GM06990 (cell line): ENCODE measurements around the gene UNC13B.
"Not testable (repeated sequence)": the region's sequence is repeated elsewhere in the genome, so short reads cannot be mapped to it uniquely, and the experiment has no call there.

Experiments used
- DNase-seq: peaks from one replicate; pipeline ENCODE4 v3.0.0-alpha.2; 2011; ENCODE audit not compliant: insufficient read length; ENCODE audit errors: extremely low read depth
- H3K27me3 ChIP-seq: replicated peaks from 2 replicates; pipeline ENCODE4 v1.6.0; 2011; ENCODE audit warnings: low read length; ENCODE audit not compliant: control insufficient read depth, insufficient read depth
- H3K36me3 ChIP-seq: 2 replicates; pipeline ENCODE4 v1.5.1; 2011; ENCODE audit warnings: low read length; ENCODE audit not compliant: control insufficient read depth, insufficient read depth
- H3K4me3 ChIP-seq: replicated peaks from 2 replicates; pipeline ENCODE4 v1.5.1; 2011; ENCODE audit warnings: low read depth, mild to moderate bottlenecking, control low read depth, low read length
- CTCF ChIP-seq: IDR thresholded peaks from 2 replicates; pipeline ENCODE4 v1.5.1; 2011; ENCODE audit warnings: low read length, control low read depth, mild to moderate bottlenecking, inconsistent platforms; ENCODE audit not compliant: insufficient read depth, poor library complexity, severe bottlenecking

The UNC13B gene

GRCh38 chr9:35177520-35177919 is 15.7 kb downstream of the UNC13B start:
- TF ChIP-seq CTCF = no peak
- H3K27me3 ChIP-seq = no peaks in the 10 kb centered on the region
- DNase-seq = no peak
- no peak overlapping the region for H3K4me3 ChIP-seq
- no peaks in the 10 kb centered on the region for H3K36me3 ChIP-seq

- H3K27me3 ChIP-seq = no peaks in the 10 kb centered on the region
- no peak overlapping the region for H3K4me3 ChIP-seq
- DNase-seq = no peak
- TF ChIP-seq CTCF = no peak
- H3K36me3 ChIP-seq = no peaks in the 10 kb centered on the region
Observed at GRCh38 chr9:35179347-35180280, 17.8 kb downstream of the UNC13B start.

GRCh38 chr9:35180801-35181200 is 19.0 kb downstream of the UNC13B start:
- no peak for TF ChIP-seq CTCF
- Histone ChIP-seq H3K27me3 (no peaks in the 10 kb centered on the region), H3K36me3 (no peaks in the 10 kb centered on the region), H3K4me3 (no peak overlapping the region)
- DNase-seq = no peak

GRCh38 chr9:35182401-35182800 is 20.6 kb downstream of the UNC13B start:
- not testable (repeated sequence) for H3K27me3 ChIP-seq, H3K4me3 ChIP-seq, H3K36me3 ChIP-seq, DNase-seq

- H3K4me3 ChIP-seq, H3K36me3 ChIP-seq, DNase-seq, H3K27me3 ChIP-seq: not testable (repeated sequence)
Observed at GRCh38 chr9:35182996-35183754, 21.4 kb downstream of the UNC13B start.

- not testable (repeated sequence) for DNase-seq, H3K36me3 ChIP-seq, H3K27me3 ChIP-seq, H3K4me3 ChIP-seq
Observed at GRCh38 chr9:35183755-35184480, 22.1 kb downstream of the UNC13B start.

GRCh38 chr9:35186524-35186923 is 24.7 kb downstream of the UNC13B start:
- TF ChIP-seq CTCF = no peak
- H3K4me3 ChIP-seq = no peak overlapping the region
- H3K36me3 ChIP-seq = no peaks in the 10 kb centered on the region
- no peak for DNase-seq
- no peaks in the 10 kb centered on the region for H3K27me3 ChIP-seq
